ENCODE measurements around the gene MYRF. TPM values are rescaled to one million over a fixed set of nuclear protein-coding genes. Genes with fewer than 3 reads are reported as not detected.

The MYRF gene
- total and polyA plus RNA-seq, 2 donors from 2014 or later, result 6.0 to 36.3 TPM

DNA sequence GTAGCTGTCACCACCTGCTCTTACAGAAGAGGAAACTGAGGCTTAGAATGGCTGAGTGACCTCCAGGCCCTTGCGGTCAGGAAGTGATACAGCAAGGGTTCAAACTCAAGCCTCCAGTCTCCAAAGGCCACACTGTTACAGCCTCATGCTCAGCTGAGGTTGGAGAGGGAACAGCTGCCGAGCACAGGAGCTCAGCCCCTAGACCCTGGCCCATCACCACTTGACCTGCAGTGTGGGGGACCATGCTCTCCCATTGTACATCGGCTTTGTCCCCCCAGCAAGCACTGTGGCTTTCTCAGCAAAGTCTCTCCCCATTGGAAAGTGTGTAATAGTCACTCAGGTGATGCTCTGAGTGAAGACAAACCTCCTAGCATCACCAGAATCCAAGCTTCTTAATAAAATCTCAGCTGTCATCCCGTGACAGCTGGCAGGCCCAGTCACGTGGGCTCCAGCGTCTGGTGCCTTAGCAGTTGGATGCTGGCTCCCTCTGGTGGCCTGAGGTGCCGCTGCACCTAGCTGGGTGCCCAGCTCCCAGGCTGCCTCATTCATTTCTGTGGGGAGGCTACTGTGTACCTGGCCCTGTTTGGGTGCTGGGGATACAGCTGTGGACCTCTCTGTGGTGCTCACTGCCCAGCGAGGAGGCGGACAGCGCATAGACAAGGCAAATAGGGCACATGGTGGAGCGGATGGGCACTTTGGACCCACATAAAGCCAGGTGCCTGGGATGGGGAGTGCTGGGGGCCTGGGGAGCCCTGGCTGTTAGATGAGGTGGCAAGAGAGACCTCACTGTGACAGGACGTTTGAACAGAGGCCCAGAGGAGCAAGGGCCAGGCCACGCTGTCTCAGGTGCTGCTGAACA lies 19.1 kb upstream of the MYRF start:
- no peak overlapping the region for H3K4me3 ChIP-seq (ENCODE audit: low read length in 3 of 3)
- intact Hi-C loops (cut with DNase I), result loop anchor here (5.0 kb wide), 1 partner anchor 51 kb away; the partner anchor contains the start of gene DAGLA
- TF ChIP-seq, protein P1, sequence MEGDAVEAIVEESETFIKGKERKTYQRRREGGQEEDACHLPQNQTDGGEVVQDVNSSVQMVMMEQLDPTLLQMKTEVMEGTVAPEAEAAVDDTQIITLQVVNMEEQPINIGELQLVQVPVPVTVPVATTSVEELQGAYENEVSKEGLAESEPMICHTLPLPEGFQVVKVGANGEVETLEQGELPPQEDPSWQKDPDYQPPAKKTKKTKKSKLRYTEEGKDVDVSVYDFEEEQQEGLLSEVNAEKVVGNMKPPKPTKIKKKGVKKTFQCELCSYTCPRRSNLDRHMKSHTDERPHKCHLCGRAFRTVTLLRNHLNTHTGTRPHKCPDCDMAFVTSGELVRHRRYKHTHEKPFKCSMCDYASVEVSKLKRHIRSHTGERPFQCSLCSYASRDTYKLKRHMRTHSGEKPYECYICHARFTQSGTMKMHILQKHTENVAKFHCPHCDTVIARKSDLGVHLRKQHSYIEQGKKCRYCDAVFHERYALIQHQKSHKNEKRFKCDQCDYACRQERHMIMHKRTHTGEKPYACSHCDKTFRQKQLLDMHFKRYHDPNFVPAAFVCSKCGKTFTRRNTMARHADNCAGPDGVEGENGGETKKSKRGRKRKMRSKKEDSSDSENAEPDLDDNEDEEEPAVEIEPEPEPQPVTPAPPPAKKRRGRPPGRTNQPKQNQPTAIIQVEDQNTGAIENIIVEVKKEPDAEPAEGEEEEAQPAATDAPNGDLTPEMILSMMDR (IDR thresholded peaks at IDR 0.05; ENCODE audit: borderline replicate concordance, extremely low read depth, insufficient read depth), result peak; percentile 99
- no peaks in the 10 kb centered on the region for H3K27me3 ChIP-seq (ENCODE audit: control insufficient read depth, insufficient read depth, low read length)
- H3K36me3 ChIP-seq (ENCODE audit: control insufficient read depth in 2 of 3, insufficient read depth in 3 of 3, low read length in 3 of 3), result peaks cover 0 to 6% (median 0%) of the 10 kb centered on the region in 3 donors
- no peaks in the 10 kb centered on the region for H3K9me3 ChIP-seq (ENCODE audit: control insufficient read depth in 2 of 3, insufficient read depth in 1 of 3, low read length in 3 of 3)
- H3K9ac ChIP-seq (ENCODE audit: low read length in 3 of 3), result no peak overlapping the region
- DNase-seq (peak; percentile 82 to 94 (median 87)), FAIRE-seq (no peak)
- no peak overlapping the region for H3K27ac ChIP-seq (ENCODE audit: low read depth in 2 of 2, low read length in 2 of 2)
- peaks cover 0 to 3% (median 0%) of the 10 kb centered on the region in 3 donors for H3K4me1 ChIP-seq (ENCODE audit: control insufficient read depth in 2 of 3, insufficient read depth in 2 of 3, low read depth in 1 of 3, low read length in 3 of 3)

DNA sequence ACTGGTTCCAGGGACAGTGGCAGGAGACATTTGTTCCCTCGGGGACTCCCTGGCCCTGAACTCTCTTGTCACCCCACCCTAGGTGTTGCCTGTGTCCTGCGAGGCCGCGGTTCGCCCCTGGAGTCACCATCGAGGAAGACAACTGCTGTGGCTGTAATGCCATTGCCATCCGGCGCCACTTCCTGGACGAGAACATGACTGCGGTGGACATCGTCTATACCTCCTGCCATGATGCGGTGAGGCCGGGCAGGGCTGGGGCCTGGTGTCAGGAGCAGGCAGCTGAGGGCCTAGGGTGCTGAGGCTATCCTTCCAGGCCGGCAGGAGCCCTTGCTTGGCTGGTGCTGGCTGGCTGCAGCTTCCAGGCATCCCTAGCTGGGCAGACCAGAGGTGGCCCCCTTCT lies 17.7 kb upstream of the MYRF start:
- Histone ChIP-seq H3K4me3 (ENCODE audit: low read length in 3 of 3) (no peak overlapping the region), H3K9ac (ENCODE audit: low read length in 3 of 3) (no peak overlapping the region), H3K36me3 (ENCODE audit: control insufficient read depth in 2 of 3, insufficient read depth in 3 of 3, low read length in 3 of 3) (peaks cover 0 to 6% (median 0%) of the 10 kb centered on the region in 3 donors), H3K27me3 (ENCODE audit: control insufficient read depth, insufficient read depth, low read length) (no peaks in the 10 kb centered on the region), H3K27ac (ENCODE audit: low read depth in 2 of 2, low read length in 2 of 2) (no peak overlapping the region), H3K4me1 (ENCODE audit: control insufficient read depth in 2 of 3, insufficient read depth in 2 of 3, low read depth in 1 of 3, low read length in 3 of 3) (peaks cover 0 to 3% (median 0%) of the 10 kb centered on the region in 3 donors), H3K9me3 (ENCODE audit: control insufficient read depth in 2 of 3, insufficient read depth in 1 of 3, low read length in 3 of 3) (no peaks in the 10 kb centered on the region)
- TF ChIP-seq, protein P1 (IDR thresholded peaks at IDR 0.05; ENCODE audit: borderline replicate concordance, extremely low read depth, insufficient read depth), result no peak
- intact Hi-C loops (cut with DNase I), result loop anchor here (5.0 kb wide), 1 partner anchor 52 kb away; the partner anchor contains the start of gene DAGLA
- peak in 1 of 5 donors; percentile 66 for DNase-seq
- no peak for FAIRE-seq

DNA sequence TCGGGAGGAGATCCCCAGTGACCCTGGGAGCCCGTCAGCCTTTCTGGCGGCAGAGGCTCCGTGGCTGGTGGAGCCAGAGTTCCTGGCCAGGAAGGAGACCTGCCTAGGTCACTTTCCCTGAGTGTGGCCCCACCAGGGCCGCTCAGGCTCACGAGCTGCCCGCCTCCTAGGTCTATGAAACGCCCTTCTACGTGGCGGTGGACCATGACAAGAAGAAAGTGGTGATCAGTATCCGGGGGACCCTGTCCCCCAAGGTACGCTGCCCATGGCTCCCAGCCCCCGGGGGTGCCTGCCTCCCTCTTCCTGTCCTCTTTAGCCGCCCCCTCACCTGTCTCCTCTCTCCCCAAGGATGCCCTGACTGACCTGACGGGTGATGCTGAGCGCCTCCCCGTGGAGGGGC lies 17.0 kb upstream of the MYRF start:
- Histone ChIP-seq H3K27ac (ENCODE audit: low read depth in 2 of 2, low read length in 2 of 2) (no peak overlapping the region), H3K4me1 (ENCODE audit: control insufficient read depth in 2 of 3, insufficient read depth in 2 of 3, low read depth in 1 of 3, low read length in 3 of 3) (peaks cover 0 to 3% (median 0%) of the 10 kb centered on the region in 3 donors), H3K27me3 (ENCODE audit: control insufficient read depth, insufficient read depth, low read length) (no peaks in the 10 kb centered on the region), H3K4me3 (ENCODE audit: low read length in 3 of 3) (no peak overlapping the region), H3K36me3 (ENCODE audit: control insufficient read depth in 2 of 3, insufficient read depth in 3 of 3, low read length in 3 of 3) (peaks cover 0 to 6% (median 0%) of the 10 kb centered on the region in 3 donors), H3K9me3 (ENCODE audit: control insufficient read depth in 2 of 3, insufficient read depth in 1 of 3, low read length in 3 of 3) (no peaks in the 10 kb centered on the region), H3K9ac (ENCODE audit: low read length in 3 of 3) (no peak overlapping the region)
- DNase-seq (peak in 1 of 5 donors; percentile 68), FAIRE-seq (no peak)
- intact Hi-C loops (cut with DNase I), result no loop called here
- TF ChIP-seq, protein P1 (IDR thresholded peaks at IDR 0.05; ENCODE audit: borderline replicate concordance, extremely low read depth, insufficient read depth), result no peak
